ENCODE results near the gene RNF214.

The RNF214 gene

DNA sequence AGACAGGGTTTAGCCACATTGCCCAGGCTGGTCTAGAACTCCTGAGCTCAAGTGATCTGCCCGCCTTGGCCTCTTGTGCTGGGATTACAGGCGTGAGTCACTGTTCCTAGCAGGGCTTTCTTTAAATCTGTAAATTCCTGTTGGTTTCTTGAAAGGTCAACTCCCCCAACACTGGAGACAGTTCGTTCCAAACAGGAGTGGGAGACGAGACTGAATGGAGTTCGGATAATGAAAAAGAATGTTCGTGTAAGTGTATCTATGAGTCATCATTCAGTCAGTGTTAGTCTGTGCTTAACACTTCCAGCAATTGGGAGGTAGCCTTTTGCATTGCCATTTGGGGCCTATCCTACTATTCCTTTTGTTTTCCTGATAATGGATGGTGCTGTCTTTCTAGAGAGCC, 48.7 kb downstream of the RNF214 start:
- DNase-seq (ENCODE audit: low read depth in 3 of 3): no peak

DNA sequence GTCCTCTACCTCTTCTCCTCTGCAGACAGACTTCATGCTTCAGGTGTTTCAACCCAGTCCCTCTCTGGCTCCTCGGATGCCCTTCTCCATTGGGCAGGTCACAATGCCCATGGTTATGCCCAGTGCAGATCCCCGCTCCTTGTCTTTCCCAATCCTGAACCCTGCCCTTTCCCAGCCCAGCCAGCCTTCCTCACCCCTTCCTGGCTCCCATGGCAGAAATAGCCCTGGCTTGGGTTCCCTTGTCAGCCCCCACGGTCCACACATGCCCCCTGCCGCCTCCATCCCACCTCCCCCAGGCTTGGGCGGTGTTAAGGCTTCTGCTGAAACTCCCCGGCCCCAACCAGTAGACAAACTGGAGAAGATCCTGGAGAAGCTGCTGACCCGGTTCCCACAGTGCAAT, 49.4 kb downstream of the RNF214 start:
- no peak for DNase-seq (ENCODE audit: low read depth in 3 of 3)

DNA sequence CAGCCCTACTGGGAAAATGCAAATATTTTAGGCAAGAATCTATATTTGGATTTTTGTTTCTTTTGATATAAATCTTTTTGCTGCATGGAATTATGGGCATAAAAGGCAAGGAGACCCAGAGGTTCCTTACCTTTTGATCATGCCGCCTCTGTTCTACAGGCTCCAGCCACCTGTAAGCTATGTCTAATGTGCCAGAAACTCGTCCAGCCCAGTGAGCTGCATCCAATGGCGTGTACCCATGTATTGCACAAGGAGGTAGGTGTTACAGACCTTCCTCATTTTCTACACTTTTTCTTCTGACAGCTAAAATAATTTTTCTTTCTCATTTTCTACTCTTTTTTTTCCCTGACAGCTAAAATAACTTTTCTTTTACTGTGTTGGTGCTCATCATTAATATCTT, 50.5 kb downstream of the RNF214 start:
- no peak for DNase-seq (ENCODE audit: low read depth in 3 of 3)

DNA sequence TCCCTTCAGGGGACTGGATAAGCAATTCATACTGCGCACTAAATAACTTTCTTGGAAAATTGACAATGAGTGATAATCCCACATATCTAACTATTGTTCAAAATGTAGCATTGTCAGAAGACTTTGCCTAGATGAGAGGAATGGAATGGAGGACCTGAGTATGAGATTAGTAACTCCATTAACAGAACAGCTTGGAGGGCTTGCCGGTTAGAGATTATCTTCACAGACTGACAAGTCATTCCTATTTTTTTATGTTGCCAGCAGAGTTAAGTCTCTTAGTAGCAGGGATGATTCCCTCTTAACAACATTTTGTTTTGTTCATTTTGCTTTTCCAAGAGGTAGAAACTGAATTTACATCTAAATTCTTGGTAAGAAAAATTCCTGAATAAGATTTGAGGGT, 51.6 kb downstream of the RNF214 start:
- no peak for DNase-seq (ENCODE audit: low read depth in 3 of 3)

- DNase-seq (ENCODE audit: low read depth in 3 of 3): no peak
These were observed 54.1 kb downstream of the RNF214 start for GRCh38 chr11:117286588-117286987.

DNA sequence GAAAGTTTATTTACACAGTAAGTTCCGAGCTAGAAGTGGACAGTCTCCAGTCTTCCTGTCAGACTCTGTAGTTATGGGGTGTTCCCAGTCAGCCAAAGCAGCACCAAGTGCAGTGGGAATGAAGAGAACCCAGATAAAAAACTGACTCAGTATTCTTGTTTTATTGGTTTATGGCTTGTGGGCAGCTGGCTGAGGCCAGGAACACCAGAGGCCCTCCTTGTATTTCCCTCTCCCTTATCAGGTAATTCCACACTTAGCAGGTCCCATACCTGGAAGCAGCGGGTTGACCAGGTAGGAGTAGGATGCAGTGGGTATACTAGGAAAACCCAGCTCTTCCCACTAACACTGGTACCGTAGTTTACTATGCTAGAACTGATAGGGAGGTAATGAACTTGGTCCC, 55.2 kb downstream of the RNF214 start:
- no peak for DNase-seq (ENCODE audit: low read depth in 3 of 3)

DNA sequence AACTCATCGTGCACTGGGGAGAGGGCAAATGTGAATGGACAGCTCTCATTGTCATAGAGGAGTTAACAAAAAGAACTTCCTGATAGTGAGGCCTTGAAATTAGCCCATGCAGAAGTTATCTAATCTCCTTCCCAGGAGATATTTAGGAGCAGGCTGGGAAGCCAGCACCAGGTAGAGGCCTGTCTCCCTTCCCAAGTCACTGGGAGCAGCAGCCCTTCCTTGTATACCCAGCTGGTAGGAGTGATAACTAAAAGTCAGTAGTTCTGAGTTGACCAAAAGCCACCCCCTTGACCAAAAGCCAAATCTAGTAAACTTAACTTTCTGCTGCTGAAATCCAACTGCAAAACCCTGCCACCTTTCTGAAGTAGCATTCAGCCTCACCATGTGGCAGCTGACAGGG, 57.3 kb downstream of the RNF214 start:
- no peak for DNase-seq (ENCODE audit: low read depth in 3 of 3)

GRCh38 chr11:117290809-117291396, 58.4 kb downstream of the RNF214 start, which contains the start of gene BACE1-AS:
Gene BACE1-AS, plus strand, starts transcription at chr11:117291346.
- DNase-seq (ENCODE audit: low read depth in 3 of 3): no peak

- DNase-seq (ENCODE audit: low read depth in 3 of 3): no peak
These were observed 60.1 kb downstream of the RNF214 start for GRCh38 chr11:117292616-117293015.

GRCh38 chr11:117295438-117296137, 63.1 kb downstream of the RNF214 start:
- DNase-seq (ENCODE audit: low read depth in 3 of 3): no peak

GRCh38 chr11:117296881-117297280, 64.4 kb downstream of the RNF214 start:
- no peak for DNase-seq (ENCODE audit: low read depth in 3 of 3)

DNA sequence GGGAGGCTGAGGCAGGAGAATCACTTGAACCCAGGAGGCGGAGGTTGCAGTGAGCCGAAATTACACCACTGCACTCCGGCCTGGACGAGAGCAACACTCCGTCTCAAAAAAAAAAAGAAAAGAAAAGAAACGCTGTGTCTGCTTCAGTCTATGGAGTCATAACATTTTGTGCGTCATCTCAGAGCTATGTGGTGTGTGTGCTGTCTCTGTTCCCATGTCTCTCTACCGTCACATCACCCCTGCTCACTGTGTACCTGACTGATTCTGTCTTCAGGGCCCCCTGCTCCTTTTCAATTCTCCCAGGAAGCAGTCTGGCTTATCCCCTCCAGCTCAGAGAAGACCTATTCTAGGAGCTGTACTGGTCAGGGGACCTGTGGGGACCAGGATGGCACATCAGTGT, 65.7 kb downstream of the RNF214 start:
- DNase-seq (ENCODE audit: low read depth in 3 of 3): no peak

DNA sequence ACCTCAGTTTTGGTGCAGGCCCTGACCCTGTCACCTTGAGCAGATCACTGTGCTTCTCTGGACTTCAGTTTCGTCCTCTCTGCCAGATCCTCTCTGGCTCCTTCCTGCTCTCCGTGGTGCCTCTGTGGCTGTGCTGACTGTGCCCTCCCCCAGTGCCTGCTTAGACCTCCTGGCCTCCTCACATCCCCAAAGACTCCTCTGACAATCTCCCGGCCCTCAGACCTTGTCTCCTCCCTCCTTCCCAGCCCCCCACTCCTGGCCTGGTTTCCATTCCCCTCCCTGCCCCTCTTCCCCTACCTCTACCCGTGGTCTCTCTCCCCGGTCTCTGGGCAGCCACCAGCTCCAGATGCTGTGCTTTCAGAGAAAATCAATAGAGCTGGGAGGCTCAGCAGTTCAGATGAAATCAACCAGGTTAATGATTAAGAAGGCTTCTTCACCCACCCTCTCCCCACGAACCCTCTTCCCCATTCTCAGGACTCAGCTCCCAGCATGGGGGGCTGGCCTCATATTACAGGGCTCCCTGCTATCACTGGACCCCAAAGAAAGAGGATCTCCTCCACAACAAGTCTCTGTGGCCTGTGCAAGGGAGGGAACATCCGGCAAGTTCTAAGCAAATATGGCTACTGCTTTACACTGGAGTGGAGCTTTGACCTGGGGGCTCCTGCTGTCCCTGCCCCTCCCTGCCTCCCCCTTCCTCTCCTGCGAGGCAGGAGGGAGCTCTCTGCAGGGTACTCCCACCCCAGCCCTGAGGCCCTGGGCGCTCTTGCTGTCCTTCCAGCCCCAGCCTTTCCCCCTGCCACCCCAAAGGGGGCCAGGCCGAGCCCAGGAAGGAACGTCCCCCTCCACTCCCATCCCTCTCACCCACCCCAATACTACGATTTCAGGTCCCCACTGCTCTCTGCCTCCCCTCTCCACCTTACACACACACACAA, 67.1 kb downstream of the RNF214 start:
- DNase-seq (ENCODE audit: low read depth in 3 of 3): no peak

GRCh38 chr11:117300283-117300663, 67.8 kb downstream of the RNF214 start:
- DNase-seq (ENCODE audit: low read depth in 3 of 3): no peak

DNA sequence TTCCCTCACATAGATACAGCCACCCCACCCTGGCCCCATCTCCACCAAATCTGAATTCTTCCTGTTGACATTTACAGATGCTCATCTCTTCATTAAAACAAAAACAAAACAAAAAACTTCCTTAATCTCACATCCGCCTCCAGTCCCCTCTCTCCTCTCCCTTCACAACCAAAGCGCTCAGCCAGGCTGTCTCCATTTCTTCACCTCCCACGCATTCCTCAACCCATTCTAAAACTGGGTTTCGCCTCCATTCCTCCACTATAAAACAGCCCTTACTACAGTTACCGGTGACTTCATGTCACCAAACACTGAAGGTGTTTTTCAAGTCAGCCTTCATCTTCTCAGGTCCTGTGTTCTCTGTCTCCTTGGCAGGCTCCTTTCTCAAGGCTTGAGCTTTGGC, 68.3 kb downstream of the RNF214 start:
- DNase-seq (ENCODE audit: low read depth in 3 of 3): no peak

DNA sequence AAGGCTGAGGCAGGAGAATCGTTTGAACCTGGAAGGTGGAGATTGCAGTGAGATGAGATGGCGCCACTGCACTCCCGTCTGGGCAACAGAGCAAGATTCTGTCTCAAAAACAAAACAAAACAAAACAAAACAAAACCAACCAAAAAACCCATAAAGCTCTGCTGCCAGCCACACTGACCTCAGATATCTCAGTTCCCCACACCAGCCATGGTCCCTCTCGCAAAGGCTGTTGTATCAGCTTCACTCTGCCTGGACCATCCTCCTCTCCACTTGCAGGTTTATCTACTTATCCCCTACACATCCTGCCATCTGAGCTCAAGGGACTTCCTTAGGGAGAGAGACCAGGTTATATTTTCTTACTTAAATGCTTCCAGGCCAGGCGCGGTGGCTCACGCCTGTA, 69.8 kb downstream of the RNF214 start:
- DNase-seq (ENCODE audit: low read depth in 3 of 3): no peak

DNA sequence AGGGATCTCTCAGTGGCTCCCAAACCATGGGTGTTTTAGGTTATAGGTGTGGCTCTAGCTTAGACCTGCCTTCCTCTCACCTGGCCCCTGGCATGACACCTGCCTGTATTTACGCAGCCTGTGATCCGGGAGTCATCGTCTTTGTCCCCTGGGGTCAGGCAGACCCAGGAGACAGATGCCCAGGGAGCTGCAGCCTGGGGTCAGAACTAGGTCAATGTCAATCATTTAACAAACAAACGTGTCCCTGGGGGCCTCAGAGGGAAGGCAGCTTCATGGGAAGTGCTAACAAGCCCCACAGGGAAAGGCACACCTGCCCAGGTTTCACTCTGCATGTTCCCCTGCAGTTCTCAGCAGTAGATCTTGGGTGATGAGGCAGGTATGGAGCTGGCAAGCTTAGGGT, 70.6 kb downstream of the RNF214 start:
- no peak for DNase-seq (ENCODE audit: low read depth in 3 of 3)

- no peak for DNase-seq (ENCODE audit: low read depth in 3 of 3)
These were observed 71.3 kb downstream of the RNF214 start for GRCh38 chr11:117303646-117304315.

- no peak for DNase-seq (ENCODE audit: low read depth in 3 of 3)
These were observed 72.7 kb downstream of the RNF214 start for GRCh38 chr11:117305145-117305544.

- DNase-seq (ENCODE audit: low read depth in 3 of 3): no peak
These were observed 76.8 kb downstream of the RNF214 start for GRCh38 chr11:117309310-117309709.

DNA sequence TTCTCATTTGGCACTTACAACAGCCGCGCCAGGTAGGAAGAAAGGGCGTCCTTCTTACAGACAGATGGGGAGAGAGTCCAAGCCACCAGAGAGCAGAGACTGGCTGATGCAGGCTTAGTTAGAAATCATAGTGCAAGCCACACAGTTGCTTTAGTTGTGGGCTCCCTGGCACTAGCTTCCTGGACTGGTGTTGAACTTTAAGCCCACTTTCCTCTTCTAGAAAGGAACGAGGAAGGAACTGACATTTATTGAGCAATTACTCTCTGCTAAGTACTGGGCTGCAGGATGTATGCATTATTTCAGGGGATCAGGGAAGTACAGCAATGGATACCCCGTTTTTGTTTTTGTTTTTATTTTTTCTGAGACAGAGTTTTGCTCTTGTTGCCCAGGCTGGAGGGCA, 80.6 kb downstream of the RNF214 start:
- DNase-seq (ENCODE audit: low read depth in 3 of 3): no peak
